T-cell (primary cell): ENCODE results near the gene OR51E1. TPM values are rescaled to one million over a fixed set of nuclear protein-coding genes. Genes with fewer than 3 reads are reported as not detected.

Experiments used
- ATAC-seq, 4 experiments: fragments of 200-7000 bp in 3 of 4; fragments of 150-1000 bp in 1 of 4; cut with Tn5 transposase; replicated peaks in 1 of 4; 1 replicate in 3 of 4; 2 replicates in 1 of 4; pipeline ENCODE4 v1.10.0; 2021; ENCODE audit warnings: moderate library complexity in 3 of 4, mild to moderate bottlenecking in 2 of 4, moderate number of reproducible peaks in 1 of 4
- CTCF ChIA-PET, 2 donors: fragments of 300-600 bp; sonication (Branson Sonifier 250); formaldehyde crosslinking; loops; one replicate each; lab custom pipeline; 2022; ENCODE audit warnings: antibody characterized with exemption in 2 of 2; lab: Charles Lee
- POLR2A ChIA-PET, 2 donors: fragments of 300-600 bp; sonication (Branson Sonifier 250); formaldehyde crosslinking; loops; one replicate each; lab custom pipeline; 2022; ENCODE audit warnings: antibody characterized with exemption in 2 of 2; lab: Charles Lee
- DNase-seq, 35 experiments: peaks; one replicate each; pipeline versions ENCODE4 v3.0.0 to v3.0.0-alpha.2; 2013 to 2023
- H3K27ac ChIP-seq: one replicate; pipeline ENCODE4 v1.5.1; 2013; ENCODE audit warnings: low read length
- H3K27me3 ChIP-seq, 2 experiments: replicated peaks in 1 of 2; 1 replicate in 1 of 2; 2 replicates in 1 of 2; pipeline versions ENCODE4 v1.6.1 to v1.7.0; 2013; ENCODE audit warnings: low read length in 1 of 2, mixed read lengths in 1 of 2; ENCODE audit not compliant: control insufficient read depth in 2 of 2, insufficient read depth in 2 of 2; ENCODE audit errors: extremely low read depth in 1 of 2
- H3K36me3 ChIP-seq, 2 donors: 1 replicate in 1 of 2; 2 replicates in 1 of 2; pipeline versions ENCODE4 v1.6.1 to v1.7.0; 2013; ENCODE audit warnings: low read length in 1 of 2; ENCODE audit not compliant: control insufficient read depth in 2 of 2, insufficient read depth in 1 of 2; ENCODE audit errors: extremely low read depth in 1 of 2
- H3K4me1 ChIP-seq, 2 experiments: 1 replicate in 1 of 2; 2 replicates in 1 of 2; pipeline versions ENCODE4 v1.6.1 to v1.7.0; 2013; ENCODE audit warnings: low read length in 2 of 2, mixed read lengths in 1 of 2; ENCODE audit not compliant: insufficient read depth in 2 of 2, control insufficient read depth in 1 of 2; ENCODE audit errors: extremely low read depth in 1 of 2
- H3K4me3 ChIP-seq, 2 donors: 1 replicate in 1 of 2; 2 replicates in 1 of 2; pipeline versions ENCODE4 v1.5.1 to v1.7.0; 2013; ENCODE audit warnings: mild to moderate bottlenecking in 2 of 2, low read length in 1 of 2, moderate library complexity in 1 of 2; ENCODE audit not compliant: control insufficient read depth in 1 of 2; ENCODE audit errors: extremely low read depth in 1 of 2
- H3K9me3 ChIP-seq: 2 replicates; pipeline ENCODE4 v1.7.0; 2013
- H3K27ac Mint-ChIP-seq, 2 donors: one replicate each; pipeline ENCODE4 v1.8.0; 2020 to 2021; ENCODE audit warnings: mild to moderate bottlenecking in 2 of 2, mixed read lengths in 2 of 2
- H3K27me3 Mint-ChIP-seq, 2 donors: one replicate each; pipeline ENCODE4 v1.8.0; 2021 to 2022; ENCODE audit warnings: mixed read lengths in 2 of 2
- H3K36me3 Mint-ChIP-seq: one replicate; pipeline ENCODE4 v1.8.0; 2021; ENCODE audit warnings: mixed read lengths
- H3K4me1 Mint-ChIP-seq, 3 donors: one replicate each; pipeline ENCODE4 v1.8.0; 2020 to 2022; ENCODE audit warnings: mixed read lengths in 3 of 3, mild to moderate bottlenecking in 1 of 3
- H3K4me3 Mint-ChIP-seq, 3 donors: one replicate each; pipeline ENCODE4 v1.8.0; 2020 to 2022; ENCODE audit warnings: mild to moderate bottlenecking in 3 of 3, mixed read lengths in 3 of 3, moderate library complexity in 3 of 3
- H3K9me3 Mint-ChIP-seq, 3 donors: one replicate each; pipeline ENCODE4 v1.8.0; 2020 to 2022; ENCODE audit warnings: mixed read lengths in 3 of 3
- WGBS: methylation state at CpG from one replicate; pipeline ENCODE4 v1.1.5; 2013; ENCODE audit warnings: missing lambda C conversion rate; ENCODE audit not compliant: insufficient coverage; 5-methylcytosine and 5-hydroxymethylcytosine counted together
- total RNA-seq, 35 experiments: library from RNA in 6 of 35; stranded (reverse) in 6 of 35; fragments of 120-200 nt in 1 of 35; gene quantifications; one replicate each; pipeline versions ENCODE4 v1.2.1 to v1.2.4 and lab custom pipeline; 2013 to 2026

The OR51E1 gene
- total RNA-seq, 5 donors from 2014 or later (not counting 1 experiment from before 2014, with no cell fraction given): not detected

DNA sequence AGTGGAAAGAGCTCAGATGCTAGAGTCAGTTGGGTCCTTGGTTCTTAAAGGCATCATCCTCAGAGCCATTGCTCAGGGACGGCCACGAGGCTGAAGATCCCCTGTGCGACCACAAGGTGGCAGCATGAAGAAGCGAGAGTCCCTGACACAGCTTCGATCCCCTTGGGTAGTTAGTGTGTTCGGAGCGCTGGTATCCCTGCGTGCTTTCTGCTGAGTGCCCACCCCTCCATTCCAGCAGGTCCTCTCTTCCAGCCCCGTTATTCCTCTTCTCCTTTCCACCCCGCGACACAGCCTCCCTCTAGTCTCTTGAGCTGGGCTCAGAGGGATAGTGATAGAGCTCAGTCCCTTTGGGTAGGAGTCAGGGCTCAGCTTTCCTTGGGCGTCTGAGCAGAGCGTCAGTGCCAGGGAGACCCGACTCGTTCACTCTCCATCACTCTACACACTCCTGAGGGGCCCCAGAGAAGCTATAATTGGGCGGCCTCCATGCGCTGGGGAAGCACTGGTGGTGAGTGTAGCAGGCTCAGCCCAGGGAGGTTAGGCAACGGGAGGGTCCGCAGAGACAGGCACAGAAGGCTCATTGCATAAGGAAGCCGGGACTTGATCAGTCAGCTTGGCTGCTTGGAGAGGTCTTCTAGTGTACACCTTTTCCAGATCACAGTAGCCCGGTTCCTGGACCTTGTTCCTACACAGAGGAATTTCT lies 6.7 kb upstream of the OR51E1 start, which contains the start of gene OR51D1:
Gene OR51D1, plus strand, starts transcription at position 516 of the 700 bp plus-strand sequence. CDS start 2,314 bp downstream, outside the sequence.
- no peaks in the 10 kb centered on the region for H3K4me1 Mint-ChIP-seq
- H3K9me3 Mint-ChIP-seq: no peaks in the 10 kb centered on the region
- Histone ChIP-seq H3K27me3 (peaks cover 0 to 15% of the 10 kb centered on the region in 2 experiments), H3K27ac (no peak within 1 kb of the TSS), H3K36me3 (no peaks in the 10 kb centered on the region), H3K4me3 (no peak within 1 kb of the TSS), H3K9me3 (no peaks in the 10 kb centered on the region), H3K4me1 (peaks cover 0 to 6% of the 10 kb centered on the region in 2 experiments)
- ChIA-PET POLR2A (interaction anchor here (0.6 to 1.0 kb wide), 2 partner anchors 56 to 449 kb away, joined by 3 to 5 read pairs; no protein-coding TSS in a partner anchor), CTCF (interaction anchor here (0.6 to 2.4 kb wide), 10 partner anchors 8 to 1259 kb away, joined by 3 to 13 read pairs (median 4); no protein-coding TSS in a partner anchor)
- ATAC-seq: peak; percentile 81 to 86 (median 86)
- peak; percentile 23 to 79 (median 55) for DNase-seq
- WGBS: 44% methylated on average over 11 of the region's 21 CpGs
- H3K27me3 Mint-ChIP-seq: peaks cover 2 to 12% of the 10 kb centered on the region in 2 donors
- no peak within 1 kb of the TSS for H3K4me3 Mint-ChIP-seq
- no peak within 1 kb of the TSS for H3K27ac Mint-ChIP-seq
- no peaks in the 10 kb centered on the region for H3K36me3 Mint-ChIP-seq

DNA sequence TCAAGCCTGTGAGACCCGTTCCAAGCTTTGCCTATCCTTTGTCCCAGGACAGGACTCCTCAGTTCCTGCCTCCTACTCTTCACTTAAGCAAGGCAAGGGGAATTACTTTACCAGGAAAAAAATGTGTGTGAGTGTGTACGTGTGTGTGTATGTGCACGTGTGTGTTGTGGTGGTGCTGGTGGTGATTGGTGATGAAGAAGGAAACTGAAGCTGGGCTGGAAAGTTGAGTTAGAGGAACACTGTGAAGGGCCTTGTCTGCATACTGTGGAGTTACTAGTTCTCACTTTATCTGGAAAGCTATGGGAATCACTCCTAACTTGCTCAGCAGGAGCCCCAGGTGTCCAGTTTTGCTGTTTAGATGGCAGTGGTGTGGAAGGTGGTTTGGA lies 6.1 kb upstream of the OR51E1 start:
- H3K4me1 ChIP-seq: peaks cover 0 to 6% of the 10 kb centered on the region in 2 experiments
- Mint-ChIP-seq H3K4me1 (no peaks in the 10 kb centered on the region), H3K9me3 (no peaks in the 10 kb centered on the region), H3K36me3 (no peaks in the 10 kb centered on the region), H3K27me3 (peaks cover 0 to 13% of the 10 kb centered on the region in 2 donors), H3K4me3 (no peak overlapping the region), H3K27ac (no peak overlapping the region)
- DNase-seq: no peak
- H3K27me3 ChIP-seq: peaks cover 0 to 19% of the 10 kb centered on the region in 2 experiments
- H3K36me3 ChIP-seq: no peaks in the 10 kb centered on the region
- POLR2A ChIA-PET: interaction anchor here (0.6 to 1.0 kb wide), 2 partner anchors 56 to 450 kb away, joined by 3 to 5 read pairs; no protein-coding TSS in a partner anchor
- no peak overlapping the region for H3K27ac ChIP-seq
- no CpG with 5 or more reads among the region's 3 CpGs for WGBS
- CTCF ChIA-PET: interaction anchor here (0.6 to 2.4 kb wide), 6 partner anchors 8 to 1258 kb away, joined by 3 to 13 read pairs (median 5); no protein-coding TSS in a partner anchor
- no peak for ATAC-seq
- H3K9me3 ChIP-seq: no peaks in the 10 kb centered on the region
- no peak overlapping the region for H3K4me3 ChIP-seq

DNA sequence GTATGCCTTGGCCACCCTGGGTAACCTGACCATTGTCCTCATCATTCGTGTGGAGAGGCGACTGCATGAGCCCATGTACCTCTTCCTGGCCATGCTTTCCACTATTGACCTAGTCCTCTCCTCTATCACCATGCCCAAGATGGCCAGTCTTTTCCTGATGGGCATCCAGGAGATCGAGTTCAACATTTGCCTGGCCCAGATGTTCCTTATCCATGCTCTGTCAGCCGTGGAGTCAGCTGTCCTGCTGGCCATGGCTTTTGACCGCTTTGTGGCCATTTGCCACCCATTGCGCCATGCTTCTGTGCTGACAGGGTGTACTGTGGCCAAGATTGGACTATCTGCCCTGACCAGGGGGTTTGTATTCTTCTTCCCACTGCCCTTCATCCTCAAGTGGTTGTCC lies 3.9 kb upstream of the OR51E1 start:
- Histone ChIP-seq H3K27me3 (peaks cover 0 to 26% of the 10 kb centered on the region in 2 experiments), H3K27ac (no peak overlapping the region), H3K36me3 (no peaks in the 10 kb centered on the region), H3K9me3 (no peaks in the 10 kb centered on the region), H3K4me1 (peaks cover 0 to 6% of the 10 kb centered on the region in 2 experiments), H3K4me3 (no peak overlapping the region)
- DNase-seq (no peak), ATAC-seq (no peak)
- Mint-ChIP-seq H3K9me3 (no peaks in the 10 kb centered on the region), H3K36me3 (no peaks in the 10 kb centered on the region), H3K27me3 (peaks cover 3 to 16% of the 10 kb centered on the region in 2 donors), H3K27ac (no peak overlapping the region), H3K4me3 (no peak overlapping the region), H3K4me1 (no peaks in the 10 kb centered on the region)
- WGBS: 57% methylated on average over 4 of the region's 6 CpGs
- ChIA-PET CTCF (no interaction called here), POLR2A (no interaction called here)

DNA sequence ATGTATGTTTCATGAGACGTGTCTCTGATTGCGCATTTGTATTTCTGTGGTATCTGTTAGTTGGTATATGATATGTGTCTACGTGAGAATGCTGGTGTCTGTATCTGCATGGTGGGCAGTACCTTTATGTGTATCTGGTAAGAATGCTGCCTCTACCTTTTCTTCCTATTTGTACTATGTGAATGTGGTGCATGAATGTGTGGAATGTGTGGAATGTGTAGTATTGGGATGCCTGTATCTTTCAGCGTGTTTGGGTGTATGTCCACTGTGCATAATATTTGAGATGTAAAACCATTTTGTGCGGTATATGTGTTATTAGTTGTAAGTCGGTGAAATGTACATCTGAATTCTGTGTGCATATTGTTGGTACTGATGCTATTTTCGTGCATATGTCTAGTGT lies 2.3 kb upstream of the OR51E1 start:
- DNase-seq (no peak), ATAC-seq (no peak)
- no peaks in the 10 kb centered on the region for H3K36me3 Mint-ChIP-seq
- no peak overlapping the region for H3K27ac ChIP-seq
- no peaks in the 10 kb centered on the region for H3K4me1 Mint-ChIP-seq
- no peaks in the 10 kb centered on the region for H3K36me3 ChIP-seq
- CTCF ChIA-PET: no interaction called here
- peaks cover 0 to 6% of the 10 kb centered on the region in 2 experiments for H3K4me1 ChIP-seq
- WGBS: 91% methylated on average over 7 of the region's 7 CpGs
- peaks cover 3 to 16% of the 10 kb centered on the region in 2 donors for H3K27me3 Mint-ChIP-seq
- H3K4me3 ChIP-seq: no peak overlapping the region
- H3K27ac Mint-ChIP-seq: no peak overlapping the region
- POLR2A ChIA-PET: no interaction called here
- H3K27me3 ChIP-seq: peaks cover 0 to 26% of the 10 kb centered on the region in 2 experiments
- H3K9me3 Mint-ChIP-seq: no peaks in the 10 kb centered on the region
- no peaks in the 10 kb centered on the region for H3K9me3 ChIP-seq
- H3K4me3 Mint-ChIP-seq: no peak overlapping the region

DNA sequence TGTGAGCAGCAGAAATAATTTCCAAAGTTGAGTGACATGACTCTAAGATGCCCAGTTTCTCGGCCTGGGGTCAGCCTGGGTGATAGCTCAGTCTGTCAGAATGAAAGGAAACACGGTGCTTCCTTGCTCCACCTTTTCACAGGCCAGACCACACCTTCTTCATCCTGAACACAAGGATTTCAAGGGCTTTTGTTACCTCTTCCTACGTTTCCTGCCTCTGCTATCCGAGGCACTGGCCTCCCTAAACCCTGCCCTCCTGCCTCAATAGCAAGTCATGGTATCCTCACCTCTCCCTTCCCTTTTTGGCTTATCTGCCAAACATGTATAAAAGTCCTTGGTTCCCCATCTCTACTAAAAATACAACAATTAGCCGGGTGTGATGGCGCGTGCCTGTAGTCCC lies 1.7 kb upstream of the OR51E1 start:
- CTCF ChIA-PET: no interaction called here
- H3K4me1 ChIP-seq: peaks cover 0 to 3% of the 10 kb centered on the region in 2 experiments
- H3K27ac ChIP-seq: no peak overlapping the region
- H3K36me3 ChIP-seq: no peaks in the 10 kb centered on the region
- ATAC-seq (no peak), DNase-seq (no peak)
- peaks cover 0 to 22% of the 10 kb centered on the region in 2 experiments for H3K27me3 ChIP-seq
- H3K36me3 Mint-ChIP-seq: no peaks in the 10 kb centered on the region
- no peak overlapping the region for H3K4me3 Mint-ChIP-seq
- WGBS: 77% methylated on average over 4 of the region's 7 CpGs
- no peaks in the 10 kb centered on the region for H3K9me3 ChIP-seq
- no peaks in the 10 kb centered on the region for H3K9me3 Mint-ChIP-seq
- POLR2A ChIA-PET: no interaction called here
- no peak overlapping the region for H3K4me3 ChIP-seq
- H3K4me1 Mint-ChIP-seq: no peaks in the 10 kb centered on the region
- no peak overlapping the region for H3K27ac Mint-ChIP-seq
- H3K27me3 Mint-ChIP-seq: peaks cover 3 to 16% of the 10 kb centered on the region in 2 donors

DNA sequence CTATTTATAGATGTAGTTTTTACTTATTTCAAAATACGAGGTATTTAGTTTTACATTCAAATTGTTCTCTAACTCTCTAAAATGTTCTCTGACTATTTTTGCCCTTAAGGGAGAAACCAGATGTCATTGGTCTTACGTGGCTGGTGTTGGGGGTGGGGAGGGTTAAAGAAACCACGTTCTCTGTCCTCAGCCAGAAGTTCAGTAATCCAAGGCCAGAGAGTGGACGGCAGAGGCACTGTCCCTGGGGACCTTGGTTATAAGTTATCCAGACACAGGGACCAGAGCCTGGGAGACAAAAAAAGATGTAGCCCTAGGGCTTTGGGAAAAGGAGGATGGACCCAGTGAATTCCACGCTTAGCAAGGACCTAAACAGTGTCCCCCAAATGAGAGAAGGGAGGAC lies 706 bp upstream of the OR51E1 start:
- 30% methylated on average over 3 of the region's 5 CpGs for WGBS
- ATAC-seq (no peak), DNase-seq (no peak)
- no peak overlapping the region for H3K27ac ChIP-seq
- no peaks in the 10 kb centered on the region for H3K36me3 Mint-ChIP-seq
- peaks cover 3 to 16% of the 10 kb centered on the region in 2 donors for H3K27me3 Mint-ChIP-seq
- no peaks in the 10 kb centered on the region for H3K9me3 Mint-ChIP-seq
- H3K4me1 ChIP-seq: no peaks in the 10 kb centered on the region
- H3K27me3 ChIP-seq: peaks cover 0 to 18% of the 10 kb centered on the region in 2 experiments
- ChIA-PET CTCF (no interaction called here), POLR2A (no interaction called here)
- no peaks in the 10 kb centered on the region for H3K4me1 Mint-ChIP-seq
- no peaks in the 10 kb centered on the region for H3K36me3 ChIP-seq
- no peaks in the 10 kb centered on the region for H3K9me3 ChIP-seq
- H3K4me3 ChIP-seq: no peak overlapping the region
- no peak overlapping the region for H3K4me3 Mint-ChIP-seq
- no peak overlapping the region for H3K27ac Mint-ChIP-seq
